Coronary artery (tissue), 2 donors: ENCODE results near the gene NUAK1.

Experiments
- DNase-seq: peaks from one replicate; pipeline ENCODE4 v3.0.0-alpha.2; 2017; ENCODE audit warnings: low spot score
- H3K27ac ChIP-seq, 2 donors: fragments of 200-600 bp; sonication (generic); one replicate each; pipeline ENCODE4 v1.5.1; 2016 to 2019
- H3K4me3 ChIP-seq: fragments of 200-600 bp; sonication (generic); 2 replicates; pipeline ENCODE4 v1.5.1; 2016; ENCODE audit warnings: mild to moderate bottlenecking, moderate library complexity
- CTCF ChIP-seq: fragments of 200-600 bp; sonication (generic); IDR thresholded peaks from one replicate; pipeline ENCODE4 v1.5.1; 2019; ENCODE audit warnings: antibody characterized with exemption

The NUAK1 gene

GRCh38 chr12:106039646-106040404 is 98.9 kb downstream of the NUAK1 start:
- Histone ChIP-seq H3K27ac (no peak overlapping the region), H3K4me3 (no peak overlapping the region)
- no peak for DNase-seq
- TF ChIP-seq CTCF, result no peak

GRCh38 chr12:106039242-106039641 is 99.5 kb downstream of the NUAK1 start:
- no peak overlapping the region for H3K27ac ChIP-seq
- no peak for TF ChIP-seq CTCF
- DNase-seq, result no peak

GRCh38 chr12:106037524-106038298 is 101.0 kb downstream of the NUAK1 start:
- no peak for TF ChIP-seq CTCF
- H3K4me3 ChIP-seq, result no peak overlapping the region
- no peak overlapping the region for H3K27ac ChIP-seq
- no peak for DNase-seq

More at GRCh38 chr12:106039242-106039641, 99.5 kb downstream of the NUAK1 start:
- H3K4me3 ChIP-seq, result no peak overlapping the region

GRCh38 chr12:106035421-106035820 is 103.3 kb downstream of the NUAK1 start:
- H3K27ac ChIP-seq, result no peak overlapping the region
- H3K4me3 ChIP-seq, result no peak overlapping the region

GRCh38 chr12:106034316-106034715 is 104.4 kb downstream of the NUAK1 start:
- no peak overlapping the region for H3K27ac ChIP-seq
- no peak for TF ChIP-seq CTCF
- DNase-seq, result no peak
- H3K4me3 ChIP-seq, result no peak overlapping the region

More at GRCh38 chr12:106035421-106035820, 103.3 kb downstream of the NUAK1 start:
- no peak for TF ChIP-seq CTCF
- DNase-seq, result no peak

GRCh38 chr12:106033161-106033675 is 105.5 kb downstream of the NUAK1 start:
- no peak for DNase-seq
- H3K4me3 ChIP-seq, result no peak overlapping the region
- H3K27ac ChIP-seq, result no peak overlapping the region
- no peak for TF ChIP-seq CTCF

- no peak for DNase-seq
- TF ChIP-seq CTCF, result no peak
- no peak overlapping the region for H3K4me3 ChIP-seq
- H3K27ac ChIP-seq, result peak overlapping the region in 1 of 2 donors; percentile 32
Measured at GRCh38 chr12:106032623-106032925, 106.2 kb downstream of the NUAK1 start.
